Neural cell (in vitro differentiated cells): ENCODE data around the gene KRTAP10-9. TPM values are rescaled to one million over a fixed set of nuclear protein-coding genes. Genes with fewer than 3 reads are reported as not detected.

Experiments used
- H2AFZ ChIP-seq: fragments of 200-600, 300-800 bp; sonication (generic), shearing (Covaris generic); 2 replicates; pipeline ENCODE4 v1.6.0; 2014; ENCODE audit warnings: low read depth, mild to moderate bottlenecking, antibody characterized with exemption, low read length, moderate library complexity
- H3F3A ChIP-seq: fragments of 200-600 bp; shearing (Covaris generic); 2 replicates; pipeline ENCODE4 v1.6.1; 2016; ENCODE audit warnings: mild to moderate bottlenecking, moderate library complexity, mixed read lengths, antibody characterized with exemption, low read length; ENCODE audit not compliant: insufficient read depth, poor library complexity, severe bottlenecking
- H3K27ac ChIP-seq: fragments of 200-600, 300-800 bp; sonication (generic), shearing (Covaris generic); 2 replicates; pipeline ENCODE4 v1.5.1; 2014; ENCODE audit warnings: mild to moderate bottlenecking, low read length, moderate library complexity
- H3K27me3 ChIP-seq: fragments of 300-800, 200-600 bp; sonication (generic), shearing (Covaris generic); 2 replicates; pipeline ENCODE4 v1.6.0; 2014; ENCODE audit warnings: mild to moderate bottlenecking, low read depth, low read length, moderate library complexity; ENCODE audit not compliant: insufficient read depth
- H3K36me3 ChIP-seq: fragments of 300-800, 200-600 bp; sonication (generic), shearing (Covaris generic); 2 replicates; pipeline ENCODE4 v1.5.1; 2014; ENCODE audit warnings: mild to moderate bottlenecking, antibody characterized with exemption, low read length, moderate library complexity; ENCODE audit not compliant: insufficient read depth
- H3K4me2 ChIP-seq: fragments of 300-800, 200-600 bp; sonication (generic), shearing (Covaris generic); 2 replicates; pipeline ENCODE4 v1.6.0; 2014; ENCODE audit warnings: mild to moderate bottlenecking, low read length
- H3K4me3 ChIP-seq: fragments of 300-800, 200-600 bp; sonication (generic), shearing (Covaris generic); 2 replicates; pipeline ENCODE4 v1.5.1; 2014; ENCODE audit warnings: mild to moderate bottlenecking, low read length, moderate library complexity
- H3K79me2 ChIP-seq: fragments of 200-600 bp; shearing (Covaris generic); replicated peaks from 2 replicates; pipeline ENCODE4 v1.6.0; 2014; ENCODE audit warnings: mild to moderate bottlenecking, low read length, moderate library complexity; ENCODE audit not compliant: insufficient read depth
- H3K9ac ChIP-seq: fragments of 300-800, 200-600 bp; sonication (generic), shearing (Covaris generic); 2 replicates; pipeline ENCODE4 v1.6.1; 2016; ENCODE audit warnings: mild to moderate bottlenecking, low read length, mixed read lengths
- H3K9me2 ChIP-seq: fragments of 200-600 bp; shearing (Covaris generic); 2 replicates; pipeline ENCODE4 v1.6.1; 2016; ENCODE audit warnings: mild to moderate bottlenecking, low read length, mixed read lengths; ENCODE audit not compliant: insufficient read depth
- H3K9me3 ChIP-seq: fragments of 200-600, 300-800 bp; sonication (generic), shearing (Covaris generic); 2 replicates; pipeline ENCODE4 v1.6.1; 2016; ENCODE audit warnings: mild to moderate bottlenecking, mixed run types, low read length, moderate library complexity, mixed read lengths
- H4K20me1 ChIP-seq: fragments of 200-600 bp; shearing (Covaris generic); 2 replicates; pipeline ENCODE4 v1.6.1; 2016; ENCODE audit warnings: mild to moderate bottlenecking, mixed run types; ENCODE audit not compliant: insufficient read depth
- CTCF ChIP-seq: fragments of 450-650 bp; IDR thresholded peaks from 2 replicates; pipeline ENCODE4 v1.5.1; 2014; ENCODE audit warnings: antibody characterized with exemption, mild to moderate bottlenecking, moderate library complexity; ENCODE audit not compliant: poor library complexity, severe bottlenecking
- EP300 ChIP-seq: fragments of 450-650 bp; conservative IDR thresholded peaks from 2 replicates; pipeline ENCODE4 v1.6.1; 2014; ENCODE audit warnings: antibody characterized with exemption, mild to moderate bottlenecking, moderate library complexity; ENCODE audit not compliant: poor library complexity, severe bottlenecking
- EZH2 ChIP-seq: fragments of 200-600, 300-800 bp; shearing (Covaris generic), sonication (generic); IDR thresholded peaks from 2 replicates; pipeline ENCODE4 v1.6.1; 2014; ENCODE audit warnings: antibody characterized with exemption, low read length, borderline replicate concordance, mild to moderate bottlenecking; ENCODE audit not compliant: insufficient read depth, poor library complexity, severe bottlenecking
- MXI1 ChIP-seq: fragments of 450-650 bp; conservative IDR thresholded peaks from 2 replicates; pipeline ENCODE4 v1.6.1; 2014; ENCODE audit warnings: antibody characterized with exemption, mild to moderate bottlenecking; ENCODE audit not compliant: poor library complexity, severe bottlenecking
- POLR2AphosphoS5 ChIP-seq: IDR thresholded peaks from 2 replicates; pipeline ENCODE4 v1.6.1; 2012
- RAD21 ChIP-seq: fragments of 450-650 bp; conservative IDR thresholded peaks from 2 replicates; pipeline ENCODE4 v1.6.1; 2014; ENCODE audit warnings: antibody characterized with exemption, mild to moderate bottlenecking, moderate library complexity
- SMC3 ChIP-seq: fragments of 450-650 bp; conservative IDR thresholded peaks from 2 replicates; pipeline ENCODE4 v1.6.1; 2014; ENCODE audit warnings: antibody characterized with exemption, mild to moderate bottlenecking, moderate library complexity; ENCODE audit not compliant: poor library complexity
- TAF1 ChIP-seq: IDR thresholded peaks from 2 replicates; pipeline ENCODE4 v1.6.1; 2012; ENCODE audit warnings: low read depth
- polyA plus RNA-seq: library from polyadenylated mRNA; depleted of rRNA; stranded (reverse); fragments of >200 nt; gene quantifications from 2 replicates; pipeline ENCODE4 v1.2.3, GENCODE V29; 2014
- TF ChIP-seq, protein P1 (sequence below): IDR thresholded peaks from 2 replicates; pipeline ENCODE4 v1.6.1; 2012; ENCODE audit warnings: borderline replicate concordance

KRTAP10-9 gene
- polyA plus RNA-seq, 1 donor from 2014 or later: not detected

GRCh38 chr21:44585892-44586291 lies 41.0 kb upstream of the KRTAP10-9 start:
- Histone ChIP-seq H3K27ac (no peak overlapping the region), H2AFZ (no peak overlapping the region), H3K36me3 (no peaks in the 10 kb centered on the region), H3K79me2 (no peaks in the 10 kb centered on the region), H3F3A (no peaks in the 10 kb centered on the region), H3K9ac (no peak overlapping the region), H3K9me3 (no peaks in the 10 kb centered on the region), H4K20me1 (no peaks in the 10 kb centered on the region), H3K4me2 (no peak overlapping the region), H3K9me2 (no peaks in the 10 kb centered on the region), H3K27me3 (no peaks in the 10 kb centered on the region), H3K4me3 (no peak overlapping the region)
- no peak for TF ChIP-seq EP300
- TF ChIP-seq EZH2: no peak
- TF ChIP-seq POLR2AphosphoS5: no peak
- no peak for TF ChIP-seq MXI1

- Histone ChIP-seq H3K27me3 (no peaks in the 10 kb centered on the region), H3K9me3 (no peaks in the 10 kb centered on the region), H3K9ac (no peak overlapping the region), H3K4me3 (no peak overlapping the region), H3K36me3 (no peaks in the 10 kb centered on the region), H3K4me2 (no peak overlapping the region), H3F3A (no peaks in the 10 kb centered on the region), H3K9me2 (no peaks in the 10 kb centered on the region), H3K27ac (no peak overlapping the region), H4K20me1 (no peaks in the 10 kb centered on the region), H3K79me2 (no peaks in the 10 kb centered on the region), H2AFZ (no peak overlapping the region)
- TF ChIP-seq TAF1 (no peak), SMC3 (no peak), EZH2 (no peak), POLR2AphosphoS5 (no peak), MXI1 (no peak), EP300 (no peak)
These were observed 37.8 kb upstream of the KRTAP10-9 start for GRCh38 chr21:44589094-44589493.

DNA sequence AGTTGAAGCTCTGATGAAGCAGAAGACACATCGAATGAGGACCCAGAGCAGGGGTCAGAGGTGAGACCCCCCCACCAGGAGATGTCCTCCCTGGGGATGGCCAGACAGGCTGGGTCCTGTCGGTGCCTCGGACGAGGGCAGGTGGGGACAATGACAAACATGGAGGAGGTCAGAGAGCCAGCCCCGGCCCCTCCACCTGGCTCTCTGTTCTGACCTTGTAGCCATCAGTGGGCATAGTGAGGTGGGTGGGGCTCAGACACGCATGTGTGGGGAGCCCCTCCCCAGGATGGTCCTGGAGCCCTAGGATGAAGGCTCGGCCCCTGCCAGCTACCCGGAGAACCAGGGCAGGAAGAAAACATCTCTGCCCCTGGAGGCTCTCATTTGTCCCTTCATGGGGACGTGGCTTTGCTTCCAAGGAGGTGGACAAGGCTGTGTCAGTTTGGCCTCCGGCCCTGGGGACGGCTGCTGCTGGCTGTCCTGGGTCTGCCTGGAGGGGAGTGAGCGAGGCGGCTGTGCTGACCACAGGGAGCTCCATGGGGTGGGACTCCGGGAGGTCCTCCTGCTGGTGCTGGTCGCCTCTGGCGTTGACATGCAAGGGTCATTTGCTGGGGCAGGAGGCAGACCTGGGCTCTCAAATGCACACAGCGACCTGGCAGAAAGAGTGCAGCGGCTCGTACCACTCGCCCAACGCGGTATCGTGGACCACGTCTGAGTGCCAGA lies 37.1 kb upstream of the KRTAP10-9 start:
- no peak overlapping the region for H3K4me2 ChIP-seq
- H3F3A ChIP-seq: no peaks in the 10 kb centered on the region
- H3K36me3 ChIP-seq: no peaks in the 10 kb centered on the region
- no peaks in the 10 kb centered on the region for H3K9me3 ChIP-seq
- no peaks in the 10 kb centered on the region for H3K9me2 ChIP-seq
- H4K20me1 ChIP-seq: no peaks in the 10 kb centered on the region
- no peaks in the 10 kb centered on the region for H3K79me2 ChIP-seq
- no peak overlapping the region for H3K27ac ChIP-seq
- H2AFZ ChIP-seq: no peak overlapping the region
- TF ChIP-seq TAF1 (no peak), EZH2 (no peak), SMC3 (no peak), EP300 (no peak), MXI1 (no peak), CTCF (no peak), RAD21 (no peak), POLR2AphosphoS5 (no peak)
- TF ChIP-seq, protein P1, sequence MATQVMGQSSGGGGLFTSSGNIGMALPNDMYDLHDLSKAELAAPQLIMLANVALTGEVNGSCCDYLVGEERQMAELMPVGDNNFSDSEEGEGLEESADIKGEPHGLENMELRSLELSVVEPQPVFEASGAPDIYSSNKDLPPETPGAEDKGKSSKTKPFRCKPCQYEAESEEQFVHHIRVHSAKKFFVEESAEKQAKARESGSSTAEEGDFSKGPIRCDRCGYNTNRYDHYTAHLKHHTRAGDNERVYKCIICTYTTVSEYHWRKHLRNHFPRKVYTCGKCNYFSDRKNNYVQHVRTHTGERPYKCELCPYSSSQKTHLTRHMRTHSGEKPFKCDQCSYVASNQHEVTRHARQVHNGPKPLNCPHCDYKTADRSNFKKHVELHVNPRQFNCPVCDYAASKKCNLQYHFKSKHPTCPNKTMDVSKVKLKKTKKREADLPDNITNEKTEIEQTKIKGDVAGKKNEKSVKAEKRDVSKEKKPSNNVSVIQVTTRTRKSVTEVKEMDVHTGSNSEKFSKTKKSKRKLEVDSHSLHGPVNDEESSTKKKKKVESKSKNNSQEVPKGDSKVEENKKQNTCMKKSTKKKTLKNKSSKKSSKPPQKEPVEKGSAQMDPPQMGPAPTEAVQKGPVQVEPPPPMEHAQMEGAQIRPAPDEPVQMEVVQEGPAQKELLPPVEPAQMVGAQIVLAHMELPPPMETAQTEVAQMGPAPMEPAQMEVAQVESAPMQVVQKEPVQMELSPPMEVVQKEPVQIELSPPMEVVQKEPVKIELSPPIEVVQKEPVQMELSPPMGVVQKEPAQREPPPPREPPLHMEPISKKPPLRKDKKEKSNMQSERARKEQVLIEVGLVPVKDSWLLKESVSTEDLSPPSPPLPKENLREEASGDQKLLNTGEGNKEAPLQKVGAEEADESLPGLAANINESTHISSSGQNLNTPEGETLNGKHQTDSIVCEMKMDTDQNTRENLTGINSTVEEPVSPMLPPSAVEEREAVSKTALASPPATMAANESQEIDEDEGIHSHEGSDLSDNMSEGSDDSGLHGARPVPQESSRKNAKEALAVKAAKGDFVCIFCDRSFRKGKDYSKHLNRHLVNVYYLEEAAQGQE: no peak
- no peaks in the 10 kb centered on the region for H3K27me3 ChIP-seq
- H3K9ac ChIP-seq: no peak overlapping the region
- no peak overlapping the region for H3K4me3 ChIP-seq
